Neuronal stem cell (in vitro differentiated cells): Measurements from ENCODE around the gene GRIN2D.

Experiments used
- DNase-seq: peaks from one replicate; pipeline ENCODE4 v3.0.0-alpha.2; 2013; ENCODE audit warnings: low spot score
- H2AFZ ChIP-seq: one replicate; pipeline ENCODE4 v1.6.1; 2013; ENCODE audit warnings: mild to moderate bottlenecking, low read length, inconsistent platforms
- H2AK5ac ChIP-seq: 2 replicates; pipeline ENCODE4 v1.6.1; 2013; ENCODE audit warnings: low read depth, mild to moderate bottlenecking, inconsistent platforms, low read length, moderate library complexity, mixed read lengths
- H2BK120ac ChIP-seq: 2 replicates; pipeline ENCODE4 v1.6.1; 2013; ENCODE audit warnings: low read depth, mild to moderate bottlenecking, inconsistent platforms, low read length, moderate library complexity, mixed read lengths
- H2BK12ac ChIP-seq: one replicate; pipeline ENCODE4 v1.6.1; 2013; ENCODE audit warnings: low read length, inconsistent platforms
- H2BK15ac ChIP-seq: 2 replicates; pipeline ENCODE4 v1.6.1; 2013; ENCODE audit warnings: mild to moderate bottlenecking, low read length, inconsistent platforms, mixed read lengths
- H2BK5ac ChIP-seq: one replicate; pipeline ENCODE4 v1.6.1; 2013; ENCODE audit warnings: inconsistent platforms, mild to moderate bottlenecking, low read length, moderate library complexity
- H3K14ac ChIP-seq: one replicate; pipeline ENCODE4 v1.6.1; 2013; ENCODE audit warnings: low read length, inconsistent platforms
- H3K18ac ChIP-seq: 2 replicates; pipeline ENCODE4 v1.6.1; 2013; ENCODE audit warnings: low read length, inconsistent platforms
- H3K23ac ChIP-seq: 2 replicates; pipeline ENCODE4 v1.6.1; 2013; ENCODE audit warnings: low read depth, mild to moderate bottlenecking, mixed read lengths, low read length, inconsistent platforms; ENCODE audit not compliant: poor library complexity
- H3K27ac ChIP-seq: replicated peaks from 3 replicates; pipeline ENCODE4 v1.5.1; 2013; ENCODE audit warnings: low read length, inconsistent platforms
- H3K27me3 ChIP-seq, 3 experiments: 2 replicates each; pipeline ENCODE4 v1.6.1; 2013; ENCODE audit warnings: low read length in 3 of 3, mild to moderate bottlenecking in 2 of 3, inconsistent platforms in 1 of 3, low read depth in 1 of 3, mixed read lengths in 1 of 3, moderate library complexity in 1 of 3; ENCODE audit not compliant: control insufficient read depth in 3 of 3, insufficient read depth in 3 of 3
- H3K36me3 ChIP-seq, 2 donors: replicated peaks in 1 of 2; 2 replicates each; pipeline ENCODE4 v1.6.1; 2013; ENCODE audit warnings: low read length in 2 of 2; ENCODE audit not compliant: control insufficient read depth in 2 of 2, insufficient read depth in 2 of 2
- H3K4ac ChIP-seq: 2 replicates; pipeline ENCODE4 v1.6.1; 2013; ENCODE audit warnings: inconsistent platforms, mild to moderate bottlenecking, low read length, moderate library complexity
- H3K4me1 ChIP-seq, 2 donors: 1 replicate in 1 of 2; 2 replicates in 1 of 2; pipeline ENCODE4 v1.6.1; 2013; ENCODE audit warnings: low read length in 2 of 2, low read depth in 1 of 2; ENCODE audit not compliant: control insufficient read depth in 2 of 2, insufficient read depth in 1 of 2
- H3K4me2 ChIP-seq: one replicate; pipeline ENCODE4 v1.6.1; 2013; ENCODE audit warnings: mild to moderate bottlenecking, low read length, inconsistent platforms; ENCODE audit not compliant: insufficient read depth, poor library complexity, severe bottlenecking
- H3K4me3 ChIP-seq, 2 donors: 2 replicates each; pipeline ENCODE4 v1.5.1; 2013; ENCODE audit warnings: low read length in 2 of 2, mild to moderate bottlenecking in 2 of 2, inconsistent platforms in 1 of 2, moderate library complexity in 1 of 2
- H3K79me1 ChIP-seq: one replicate; pipeline ENCODE4 v1.6.1; 2013; ENCODE audit warnings: low read depth, mild to moderate bottlenecking, inconsistent platforms, low read length, moderate library complexity
- H3K9ac ChIP-seq: one replicate; pipeline ENCODE4 v1.6.1; 2013; ENCODE audit warnings: mild to moderate bottlenecking, low read depth, low read length, inconsistent platforms; ENCODE audit not compliant: poor library complexity
- H3K9me3 ChIP-seq, 2 donors: replicated peaks in 1 of 2; 2 replicates each; pipeline versions ENCODE3 to v1.6.1; 2013; ENCODE audit warnings: low read length in 2 of 2, mild to moderate bottlenecking in 2 of 2, inconsistent platforms in 1 of 2, low read depth in 1 of 2, mixed read lengths in 1 of 2, moderate library complexity in 1 of 2; ENCODE audit not compliant: control insufficient read depth in 2 of 2, insufficient read depth in 1 of 2
- H4K8ac ChIP-seq: one replicate; pipeline ENCODE4 v1.6.1; 2013; ENCODE audit warnings: low read depth, mild to moderate bottlenecking, inconsistent platforms, low read length, moderate library complexity
- H4K91ac ChIP-seq: one replicate; pipeline ENCODE4 v1.6.1; 2013; ENCODE audit warnings: low read length, low read depth, mild to moderate bottlenecking, inconsistent platforms; ENCODE audit not compliant: poor library complexity
- WGBS, 2 donors: extraction: QIAGEN DNeasy Blood & Tissue Kit; methylation state at CpG; one replicate each; pipeline ENCODE4 v1.1.7; 2013; ENCODE audit warnings: missing lambda C conversion rate in 2 of 2, mixed read lengths in 1 of 2; ENCODE audit not compliant: insufficient read length in 2 of 2, insufficient replicate concordance in 1 of 2; ENCODE audit errors: extremely low coverage in 2 of 2; 5-methylcytosine and 5-hydroxymethylcytosine counted together

GRIN2D gene

GRCh38 chr19:48394331-48395169, 1.1 kb downstream of the GRIN2D start:
- Histone ChIP-seq H2BK15ac (peak overlapping the region; percentile 98), H2AK5ac (peak overlapping the region; percentile 97), H3K27me3 (peaks cover 22 to 56% (median 48%) of the 10 kb centered on the region in 3 experiments), H4K91ac (no peak overlapping the region), H3K14ac (peak overlapping the region; percentile 17), H2AFZ (peak overlapping the region; percentile 95), H2BK120ac (peak overlapping the region; percentile 76), H3K4me3 (peak overlapping the region in 1 of 2 donors; percentile 45), H3K4me1 (peaks cover 27 to 37% of the 10 kb centered on the region in 2 donors), H3K9me3 (no peaks in the 10 kb centered on the region), H3K4ac (peak overlapping the region; percentile 17), H3K9ac (peak overlapping the region; percentile 91), H3K4me2 (peak overlapping the region; percentile 88), H3K79me1 (peaks cover 7% of the 10 kb centered on the region), H2BK12ac (no peak overlapping the region), H3K27ac (no peak overlapping the region), H3K23ac (peak overlapping the region; percentile 94), H3K18ac (peak overlapping the region; percentile 96), H3K36me3 (peaks cover under 1% of the 10 kb centered on the region in 2 donors), H2BK5ac (no peak overlapping the region), H4K8ac (no peak overlapping the region)
- DNase-seq: no peak
- no CpG with 5 or more reads among the region's 38 CpGs for WGBS, 2 donors

DNA sequence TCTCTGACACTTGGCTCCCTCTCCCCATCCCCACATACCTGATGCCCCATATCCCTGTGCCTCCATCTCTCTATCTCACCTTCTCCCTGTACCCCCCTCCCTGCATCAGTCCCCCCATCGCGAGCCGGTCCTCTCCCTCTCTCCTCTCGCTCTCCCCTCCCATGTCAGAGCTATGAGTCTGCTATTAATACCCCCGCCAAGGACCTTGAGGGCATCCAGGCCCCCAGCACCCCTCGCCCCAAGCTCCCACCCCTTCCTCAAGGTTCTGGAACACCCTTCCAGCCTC, 1.6 kb downstream of the GRIN2D start:
- H3K4ac ChIP-seq: no peak overlapping the region
- H3K36me3 ChIP-seq: no peaks in the 10 kb centered on the region
- no peak overlapping the region for H3K4me2 ChIP-seq
- H4K91ac ChIP-seq: no peak overlapping the region
- no peak for DNase-seq
- H3K9me3 ChIP-seq: no peaks in the 10 kb centered on the region
- no peak overlapping the region for H2BK5ac ChIP-seq
- no peak overlapping the region for H3K4me3 ChIP-seq
- peaks cover 22 to 56% (median 48%) of the 10 kb centered on the region in 3 experiments for H3K27me3 ChIP-seq
- peaks cover 31 to 37% of the 10 kb centered on the region in 2 donors for H3K4me1 ChIP-seq
- H2BK12ac ChIP-seq: no peak overlapping the region
- peak overlapping the region; percentile 69 for H3K18ac ChIP-seq
- peak overlapping the region; percentile 76 for H2BK120ac ChIP-seq
- peak overlapping the region; percentile 64 for H2BK15ac ChIP-seq
- H2AFZ ChIP-seq: no peak overlapping the region
- no peak overlapping the region for H3K14ac ChIP-seq
- H3K23ac ChIP-seq: peak overlapping the region; percentile 94
- H3K9ac ChIP-seq: no peak overlapping the region
- H2AK5ac ChIP-seq: peak overlapping the region; percentile 97
- H3K79me1 ChIP-seq: peaks cover 6% of the 10 kb centered on the region
- no peak overlapping the region for H4K8ac ChIP-seq
- WGBS, 2 donors: no CpG with 5 or more reads among the region's 6 CpGs
- no peak overlapping the region for H3K27ac ChIP-seq

- Histone ChIP-seq H2BK15ac (peak overlapping the region; percentile 64), H3K4me1 (peaks cover 33 to 37% of the 10 kb centered on the region in 2 donors), H3K4me2 (no peak overlapping the region), H3K36me3 (no peaks in the 10 kb centered on the region), H2BK120ac (no peak overlapping the region), H3K4ac (no peak overlapping the region), H3K79me1 (peaks cover 4% of the 10 kb centered on the region), H3K9ac (no peak overlapping the region), H2AK5ac (peak overlapping the region; percentile 4), H3K18ac (no peak overlapping the region), H3K27me3 (peaks cover 22 to 56% (median 48%) of the 10 kb centered on the region in 3 experiments), H4K91ac (no peak overlapping the region), H3K14ac (no peak overlapping the region), H2AFZ (no peak overlapping the region), H3K23ac (no peak overlapping the region), H2BK12ac (no peak overlapping the region), H3K9me3 (no peaks in the 10 kb centered on the region), H3K27ac (no peak overlapping the region), H3K4me3 (no peak overlapping the region), H4K8ac (no peak overlapping the region), H2BK5ac (no peak overlapping the region)
- no peak for DNase-seq
- WGBS, 2 donors: no CpG with 5 or more reads among the region's 9 CpGs
Measured at GRCh38 chr19:48395499-48395898, 2.0 kb downstream of the GRIN2D start.

DNA sequence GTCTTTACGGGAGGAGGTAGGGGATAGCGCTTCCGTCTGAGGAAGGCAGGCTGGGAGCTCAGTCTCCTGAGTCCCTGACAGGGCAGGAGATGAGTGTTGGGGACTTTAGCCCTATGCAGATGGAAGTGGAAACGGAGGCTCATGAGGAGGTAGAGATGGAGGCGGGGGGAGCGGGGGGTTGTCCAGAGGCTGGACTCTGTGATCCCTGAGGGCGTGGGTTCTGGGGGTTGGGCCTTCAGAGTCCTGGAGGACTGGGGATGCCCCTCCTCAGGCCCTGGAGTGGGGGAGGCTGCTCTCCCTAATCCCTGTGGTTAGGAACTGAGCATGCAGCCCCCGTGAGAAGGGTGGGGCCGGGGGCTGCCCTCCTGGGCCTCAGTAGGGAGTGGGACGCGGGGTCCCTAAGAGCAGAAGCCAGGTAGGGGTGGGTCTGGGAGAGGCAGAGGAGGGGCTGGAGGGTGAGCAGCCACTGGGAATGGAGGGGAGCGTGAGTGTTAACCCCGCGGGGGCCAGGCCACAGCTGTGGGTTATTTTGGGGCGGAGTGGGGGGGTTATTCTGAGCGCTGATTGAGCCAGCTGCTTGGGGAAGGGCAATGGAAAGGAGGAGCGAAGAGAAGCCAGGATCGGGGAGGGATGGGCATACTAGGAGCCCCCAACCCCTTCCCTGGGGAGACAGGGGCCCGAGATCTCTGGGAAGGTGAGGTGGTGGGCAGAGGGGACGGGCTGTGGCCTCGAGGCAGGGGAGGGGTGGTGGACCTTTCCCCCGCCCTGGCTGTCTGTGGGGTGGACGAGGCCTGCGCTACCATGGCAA, 2.8 kb downstream of the GRIN2D start:
- no peak overlapping the region for H3K23ac ChIP-seq
- H3K4me2 ChIP-seq: no peak overlapping the region
- H2AFZ ChIP-seq: no peak overlapping the region
- H2BK15ac ChIP-seq: no peak overlapping the region
- no peaks in the 10 kb centered on the region for H3K9me3 ChIP-seq
- peak overlapping the region; percentile 60 for H3K18ac ChIP-seq
- no peak overlapping the region for H2BK120ac ChIP-seq
- peak overlapping the region; percentile 4 for H2AK5ac ChIP-seq
- H3K79me1 ChIP-seq: peaks cover under 1% of the 10 kb centered on the region
- H3K4me3 ChIP-seq: no peak overlapping the region
- H3K27ac ChIP-seq: no peak overlapping the region
- H3K9ac ChIP-seq: no peak overlapping the region
- no peak overlapping the region for H2BK12ac ChIP-seq
- no peak overlapping the region for H3K4ac ChIP-seq
- no peaks in the 10 kb centered on the region for H3K36me3 ChIP-seq
- H4K91ac ChIP-seq: no peak overlapping the region
- no peak overlapping the region for H3K14ac ChIP-seq
- H3K27me3 ChIP-seq: peaks cover 22 to 56% (median 48%) of the 10 kb centered on the region in 3 experiments
- WGBS, 2 donors: no CpG with 5 or more reads among the region's 24 CpGs
- H4K8ac ChIP-seq: no peak overlapping the region
- DNase-seq: no peak
- H3K4me1 ChIP-seq: peaks cover 33 to 37% of the 10 kb centered on the region in 2 donors
- no peak overlapping the region for H2BK5ac ChIP-seq
